ENCODE measurements around the gene UACA. TPM values are rescaled to one million over a fixed set of nuclear protein-coding genes. Genes with fewer than 3 reads are reported as not detected.

Gene UACA
- total and polyA plus RNA-seq, 4 donors, result 9.2 to 195 (median 37.9) TPM

DNA sequence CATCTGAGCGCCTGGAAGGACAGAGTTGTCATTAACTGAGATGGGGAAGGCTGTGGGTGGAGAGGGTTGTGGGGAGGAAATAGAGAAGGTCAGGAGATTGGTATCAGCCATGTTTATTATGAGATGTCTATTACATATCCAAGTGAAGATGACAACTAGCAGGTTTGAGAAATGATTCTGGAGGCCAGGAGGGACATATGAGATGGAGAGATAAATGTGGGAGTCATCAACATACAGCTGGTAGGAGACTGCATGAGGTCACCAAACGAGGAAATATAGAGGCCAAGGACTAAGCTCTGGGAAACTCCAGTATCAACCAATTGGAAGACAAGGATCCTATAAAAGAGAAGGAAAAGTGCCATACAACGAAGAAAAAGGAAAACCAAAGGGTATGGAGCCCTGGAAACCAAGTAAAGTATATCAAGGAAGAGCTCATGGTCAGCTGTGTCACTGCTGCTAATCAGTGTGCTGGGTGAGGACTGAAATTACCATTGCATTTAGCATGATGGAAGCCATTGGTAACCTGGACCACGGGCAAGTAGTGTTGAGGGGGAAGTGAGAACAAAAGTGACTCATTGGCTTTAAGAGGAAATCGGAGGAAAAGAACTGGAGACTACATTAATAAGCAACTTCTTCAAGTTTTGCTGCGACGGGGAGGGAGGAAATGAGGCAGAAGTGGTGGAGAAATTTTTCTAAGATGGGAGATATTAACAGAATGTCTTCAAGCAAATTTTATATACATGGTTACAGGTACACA is 14.0 kb upstream of the UACA start:
- WGBS, 2 donors, result 59 to 66% methylated on average over 7 of the region's 7 CpGs
- no peak for ATAC-seq (ENCODE audit: insufficient read depth, low FRiP score)
- Histone ChIP-seq H3K4me1 (ENCODE audit: control insufficient read depth in 5 of 5, insufficient read depth in 5 of 5, low read length in 5 of 5) (no peaks in the 10 kb centered on the region), H3K27ac (ENCODE audit: low read depth in 1 of 2, low read length in 1 of 2) (no peak overlapping the region), H3K27me3 (ENCODE audit: control insufficient read depth in 3 of 3, insufficient read depth in 3 of 3, low read length in 2 of 3) (peaks cover 0 to 26% (median 0%) of the 10 kb centered on the region in 3 donors), H3K9me3 (ENCODE audit: control insufficient read depth in 4 of 4, insufficient read depth in 3 of 4, low read length in 3 of 4) (no peaks in the 10 kb centered on the region), H3K36me3 (ENCODE audit: control insufficient read depth in 4 of 4, insufficient read depth in 4 of 4, low read length in 4 of 4) (no peaks in the 10 kb centered on the region), H3K9ac (ENCODE audit: insufficient read depth in 1 of 2, low read length in 2 of 2) (no peak overlapping the region), H3K4me3 (no peak overlapping the region)
- TF ChIP-seq, protein P1, sequence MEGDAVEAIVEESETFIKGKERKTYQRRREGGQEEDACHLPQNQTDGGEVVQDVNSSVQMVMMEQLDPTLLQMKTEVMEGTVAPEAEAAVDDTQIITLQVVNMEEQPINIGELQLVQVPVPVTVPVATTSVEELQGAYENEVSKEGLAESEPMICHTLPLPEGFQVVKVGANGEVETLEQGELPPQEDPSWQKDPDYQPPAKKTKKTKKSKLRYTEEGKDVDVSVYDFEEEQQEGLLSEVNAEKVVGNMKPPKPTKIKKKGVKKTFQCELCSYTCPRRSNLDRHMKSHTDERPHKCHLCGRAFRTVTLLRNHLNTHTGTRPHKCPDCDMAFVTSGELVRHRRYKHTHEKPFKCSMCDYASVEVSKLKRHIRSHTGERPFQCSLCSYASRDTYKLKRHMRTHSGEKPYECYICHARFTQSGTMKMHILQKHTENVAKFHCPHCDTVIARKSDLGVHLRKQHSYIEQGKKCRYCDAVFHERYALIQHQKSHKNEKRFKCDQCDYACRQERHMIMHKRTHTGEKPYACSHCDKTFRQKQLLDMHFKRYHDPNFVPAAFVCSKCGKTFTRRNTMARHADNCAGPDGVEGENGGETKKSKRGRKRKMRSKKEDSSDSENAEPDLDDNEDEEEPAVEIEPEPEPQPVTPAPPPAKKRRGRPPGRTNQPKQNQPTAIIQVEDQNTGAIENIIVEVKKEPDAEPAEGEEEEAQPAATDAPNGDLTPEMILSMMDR (IDR thresholded peaks at IDR 0.05; ENCODE audit: control extremely low read depth, extremely low read depth), result no peak
- no peak for DNase-seq

DNA sequence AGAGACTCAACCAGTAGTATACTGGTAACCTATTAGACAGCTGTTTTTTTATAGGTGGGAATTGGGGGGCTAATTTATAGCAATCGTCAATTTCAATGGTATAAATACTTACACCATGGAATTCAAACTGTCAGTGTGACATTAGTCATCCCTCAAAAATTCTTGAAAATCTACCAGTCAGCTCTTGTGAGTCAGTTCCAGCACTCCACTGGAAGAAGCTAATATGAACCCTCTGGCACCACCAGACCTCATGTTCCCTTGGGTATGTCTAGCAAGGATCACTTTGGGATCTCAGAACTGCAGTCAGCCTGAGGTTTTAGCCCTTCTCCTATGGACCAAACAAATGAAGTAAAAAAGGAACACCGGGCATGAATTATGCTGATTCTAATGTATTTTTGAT is 11.8 kb upstream of the UACA start:
- Histone ChIP-seq H3K9me3 (ENCODE audit: control insufficient read depth in 4 of 4, insufficient read depth in 3 of 4, low read length in 3 of 4) (no peaks in the 10 kb centered on the region), H3K36me3 (ENCODE audit: control insufficient read depth in 4 of 4, insufficient read depth in 4 of 4, low read length in 4 of 4) (no peaks in the 10 kb centered on the region), H3K27ac (ENCODE audit: low read depth in 1 of 2, low read length in 1 of 2) (no peak overlapping the region), H3K4me3 (no peak overlapping the region), H3K27me3 (ENCODE audit: control insufficient read depth in 3 of 3, insufficient read depth in 3 of 3, low read length in 2 of 3) (peaks cover 0 to 26% (median 0%) of the 10 kb centered on the region in 3 donors), H3K9ac (ENCODE audit: insufficient read depth in 1 of 2, low read length in 2 of 2) (no peak overlapping the region), H3K4me1 (ENCODE audit: control insufficient read depth in 5 of 5, insufficient read depth in 5 of 5, low read length in 5 of 5) (peaks cover 0 to 3% (median 0%) of the 10 kb centered on the region in 5 donors)
- DNase-seq (no peak), ATAC-seq (ENCODE audit: insufficient read depth, low FRiP score) (no peak)
- 84 to 93% methylated on average over 2 of the region's 2 CpGs for WGBS, 2 donors
- TF ChIP-seq, protein P1 (IDR thresholded peaks at IDR 0.05; ENCODE audit: control extremely low read depth, extremely low read depth), result no peak

DNA sequence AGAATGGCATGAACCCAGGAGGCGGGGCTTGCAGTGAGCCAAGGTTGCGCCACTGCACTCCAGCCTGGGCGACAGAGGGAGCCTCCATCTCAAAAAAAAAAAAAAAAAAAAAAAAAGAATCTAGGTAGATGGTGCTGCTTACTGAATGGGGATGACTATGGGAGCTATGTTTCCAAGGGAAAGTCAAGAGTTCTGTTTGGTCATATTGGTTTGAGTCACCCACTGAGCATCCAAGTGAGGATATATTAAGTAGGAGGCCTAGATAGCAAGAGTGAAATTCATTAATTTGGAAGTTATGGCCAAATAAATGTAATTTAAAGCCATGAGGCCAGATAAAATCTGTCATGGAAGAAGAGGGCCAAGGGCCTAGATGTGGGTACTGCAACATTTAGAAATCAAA is 9.0 kb upstream of the UACA start:
- WGBS, 2 donors, result 90 to 91% methylated on average over 3 of the region's 3 CpGs
- no peak for DNase-seq

More for the DNA sequence above, 9.0 kb upstream of the UACA start:
- no peak overlapping the region for H3K9ac ChIP-seq (ENCODE audit: insufficient read depth in 1 of 2, low read length in 2 of 2)
- TF ChIP-seq, protein P1 (IDR thresholded peaks at IDR 0.05; ENCODE audit: control extremely low read depth, extremely low read depth), result no peak
- H3K9me3 ChIP-seq (ENCODE audit: control insufficient read depth in 4 of 4, insufficient read depth in 3 of 4, low read length in 3 of 4), result no peaks in the 10 kb centered on the region
- H3K4me3 ChIP-seq, result no peak overlapping the region
- peaks cover 0 to 3% (median 0%) of the 10 kb centered on the region in 5 donors for H3K4me1 ChIP-seq (ENCODE audit: control insufficient read depth in 5 of 5, insufficient read depth in 5 of 5, low read length in 5 of 5)
- no peak overlapping the region for H3K27ac ChIP-seq (ENCODE audit: low read depth in 1 of 2, low read length in 1 of 2)
- no peak for ATAC-seq (ENCODE audit: insufficient read depth, low FRiP score)
- H3K27me3 ChIP-seq (ENCODE audit: control insufficient read depth in 3 of 3, insufficient read depth in 3 of 3, low read length in 2 of 3), result peaks cover 0 to 17% (median 0%) of the 10 kb centered on the region in 3 donors
- H3K36me3 ChIP-seq (ENCODE audit: control insufficient read depth in 4 of 4, insufficient read depth in 4 of 4, low read length in 4 of 4), result no peaks in the 10 kb centered on the region

Data from lung (tissue), 12 donors.